Epithelial cell of alveolus of lung (primary cell): ENCODE measurements around the gene FBXW10B. TPM values are rescaled to one million over a fixed set of nuclear protein-coding genes. Genes with fewer than 3 reads are reported as not detected.

Experiments used
- total RNA-seq: library from RNA; depleted of rRNA; stranded (reverse); fragments of >200 nt; gene quantifications from 2 replicates; pipeline ENCODE4 v1.2.1, GENCODE V29; 2015

FBXW10B gene
- total RNA-seq = 0.13 TPM in 1 of 2 replicates, not detected in the other

GRCh38 chr17:15619331-15620058 is at the start of gene FBXW10B:
Gene FBXW10B, minus strand, starts transcription at chr17:15619704. Its CDS starts 192 bp downstream, at chr17:15619512.

Other genes with a start within 250 kb of the FBXW10B start
- 1.0 and 1.3 TPM in 2 replicates for gene CDRT4, start 152.1 kb downstream of the FBXW10B start, total RNA-seq
- gene TVP23C, start 56.2 kb downstream of the FBXW10B start, total RNA-seq = 5.2 and 9.3 TPM in 2 replicates
- gene TRIM16, start 64.6 kb upstream of the FBXW10B start, total RNA-seq = 23.1 and 33.1 TPM in 2 replicates
- gene ZNF286A, start 80.0 kb upstream of the FBXW10B start, total RNA-seq = 26.2 and 60.8 TPM in 2 replicates
- 0.24 TPM in 1 of 2 replicates, not detected in the other for gene TBC1D26, start 112.6 kb upstream of the FBXW10B start, total RNA-seq